Uterus (tissue), 2 donors: ENCODE measurements around the gene BMS1.

Experiments
- CTCF ChIP-seq, 4 experiments: fragments of 200-600 bp in 2 of 4; fragments of 450-650 bp in 2 of 4; sonication (generic) in 2 of 4; IDR thresholded peaks; one replicate each; pipeline ENCODE4 v1.5.1; 2016 to 2019; ENCODE audit warnings: antibody characterized with exemption in 4 of 4, mild to moderate bottlenecking in 2 of 4, moderate library complexity in 1 of 4
- POLR2A ChIP-seq, 2 donors: fragments of 450-650 bp; IDR thresholded peaks; one replicate each; pipeline ENCODE4 v1.6.1; 2016; ENCODE audit warnings: antibody characterized with exemption in 2 of 2, mild to moderate bottlenecking in 1 of 2, moderate library complexity in 1 of 2

GRCh38 chr10:42795701-42796100, 13.1 kb downstream of the BMS1 start:
- TF ChIP-seq CTCF (IDR thresholded peaks at IDR 0.05) (no peak), POLR2A (IDR thresholded peaks at IDR 0.05) (no peak)
